ENCODE measurements around the gene ATXN7L3.

- TF ChIP-seq CTCF (IDR thresholded peaks at IDR 0.05) (peak; percentile 9 to 47 (median 44)), POLR2A (IDR thresholded peaks at IDR 0.05) (no peak)
These were observed 4.2 kb upstream of the ATXN7L3 start for GRCh38 chr17:44203731-44204440.

Measured in uterus (tissue), 2 donors.